Occipital lobe (tissue), 2 donors: Measurements from ENCODE around the gene PRPS1. TPM values are rescaled to one million over a fixed set of nuclear protein-coding genes. Genes with fewer than 3 reads are reported as not detected.
"Not testable (repeated sequence)": the region's sequence is repeated elsewhere in the genome, so short reads cannot be mapped to it uniquely, and the experiment has no call there.

ENCODE experiments used
- DNase-seq: peaks from one replicate; lab custom pipeline; 2025; lab: John Stamatoyannopoulos, UW
- total RNA-seq: library from RNA; depleted of rRNA; stranded (reverse); fragments of >200 nt; gene quantifications from one replicate; pipeline ENCODE4 v1.2.3, GENCODE V29; 2014

The PRPS1 gene
- total RNA-seq, 1 donor from 2014 or later, result 22.9 TPM

GRCh38 chrX:107630031-107630689 lies 1.9 kb downstream of the PRPS1 start:
- DNase-seq, result no peak

GRCh38 chrX:107632346-107632745 lies 4.0 kb downstream of the PRPS1 start:
- DNase-seq, result no peak

GRCh38 chrX:107646735-107647134 lies 18.4 kb downstream of the PRPS1 start:
- no peak for DNase-seq

GRCh38 chrX:107648332-107648731 lies 20.0 kb downstream of the PRPS1 start:
- DNase-seq, result no peak

GRCh38 chrX:107654566-107654871 lies 26.2 kb downstream of the PRPS1 start:
- DNase-seq, result no peak

- no peak for DNase-seq
These were observed 26.8 kb downstream of the PRPS1 start for GRCh38 chrX:107654872-107655761.

GRCh38 chrX:107656978-107657377 lies 28.7 kb downstream of the PRPS1 start:
- DNase-seq, result no peak

- no peak for DNase-seq
These were observed 30.4 kb downstream of the PRPS1 start for GRCh38 chrX:107658660-107659059.

- no peak for DNase-seq
These were observed 31.0 kb downstream of the PRPS1 start for GRCh38 chrX:107659286-107659685.

- DNase-seq, result no peak
These were observed 31.5 kb downstream of the PRPS1 start for GRCh38 chrX:107659768-107660167.

GRCh38 chrX:107662145-107662544 lies 33.8 kb downstream of the PRPS1 start:
- DNase-seq, result no peak

- DNase-seq, result no peak
These were observed 34.5 kb downstream of the PRPS1 start for GRCh38 chrX:107662824-107663223.

GRCh38 chrX:107666931-107667330 lies 38.6 kb downstream of the PRPS1 start:
- no peak for DNase-seq

GRCh38 chrX:107667426-107667825 lies 39.1 kb downstream of the PRPS1 start:
- DNase-seq, result no peak

- not testable (repeated sequence) for DNase-seq
These were observed 40.4 kb downstream of the PRPS1 start for GRCh38 chrX:107668710-107669109.

GRCh38 chrX:107669261-107669660 lies 41.0 kb downstream of the PRPS1 start:
- no peak for DNase-seq

GRCh38 chrX:107669885-107670628 lies 41.7 kb downstream of the PRPS1 start:
- DNase-seq, result no peak

GRCh38 chrX:107671256-107671655 lies 42.9 kb downstream of the PRPS1 start:
- DNase-seq, result not testable (repeated sequence)

- DNase-seq, result no peak
These were observed 44.7 kb downstream of the PRPS1 start for GRCh38 chrX:107672955-107673378.

- DNase-seq, result no peak
These were observed 45.1 kb downstream of the PRPS1 start for GRCh38 chrX:107673431-107673830.

- no peak for DNase-seq
These were observed 45.7 kb downstream of the PRPS1 start for GRCh38 chrX:107673933-107674479.
